CD4-positive, alpha-beta T cell treated with Interleukin-15 for 1 hour (primary cell): Measurements from ENCODE around the gene ANKRD18A.

ENCODE experiments used
- DNase-seq: peaks from one replicate; pipeline ENCODE4 v3.0.0-alpha.2; 2020

ANKRD18A gene

GRCh38 chr9:38526591-38526990 lies 93.8 kb downstream of the ANKRD18A start:
- no peak for DNase-seq

GRCh38 chr9:38523121-38523520 lies 97.3 kb downstream of the ANKRD18A start:
- DNase-seq, result no peak

GRCh38 chr9:38521762-38522161 lies 98.6 kb downstream of the ANKRD18A start:
- DNase-seq, result no peak
